CD14-positive monocyte (primary cell): ENCODE measurements around the gene GRIFIN. TPM values are rescaled to one million over a fixed set of nuclear protein-coding genes. Genes with fewer than 3 reads are reported as not detected.

Experiments used
- DNase-seq, 3 donors: peaks; one replicate each; pipeline ENCODE4 v3.0.0-alpha.2; 2011 to 2022
- H2AFZ ChIP-seq: 2 replicates; pipeline ENCODE4 v1.6.0; 2012; ENCODE audit warnings: mild to moderate bottlenecking, low read depth, low read length, inconsistent platforms; ENCODE audit not compliant: insufficient read depth, poor library complexity, severe bottlenecking
- H3K27ac ChIP-seq, 2 donors: 1 replicate in 1 of 2; 2 replicates in 1 of 2; pipeline ENCODE4 v1.5.1; 2012 to 2013; ENCODE audit warnings: low read length in 2 of 2, control low read depth in 1 of 2, inconsistent platforms in 1 of 2, low read depth in 1 of 2, mild to moderate bottlenecking in 1 of 2
- H3K27me3 ChIP-seq, 2 donors: one replicate each; pipeline versions ENCODE4 v1.6.0 to v1.6.1; 2011 to 2013; ENCODE audit warnings: low read length in 2 of 2; ENCODE audit not compliant: control insufficient read depth in 2 of 2, insufficient read depth in 2 of 2
- H3K36me3 ChIP-seq, 2 donors: replicated peaks in 1 of 2; 1 replicate in 1 of 2; 2 replicates in 1 of 2; pipeline versions ENCODE4 v1.5.1 to v1.6.1; 2012 to 2013; ENCODE audit warnings: low read length in 2 of 2, control low read depth in 1 of 2, inconsistent platforms in 1 of 2, mild to moderate bottlenecking in 1 of 2; ENCODE audit not compliant: insufficient read depth in 2 of 2, control insufficient read depth in 1 of 2
- H3K4me1 ChIP-seq, 2 donors: 1 replicate in 1 of 2; 2 replicates in 1 of 2; pipeline versions ENCODE4 v1.5.1 to v1.6.1; 2012 to 2013; ENCODE audit warnings: low read length in 2 of 2, control low read depth in 1 of 2, inconsistent platforms in 1 of 2, mild to moderate bottlenecking in 1 of 2, moderate library complexity in 1 of 2; ENCODE audit not compliant: insufficient read depth in 2 of 2, control insufficient read depth in 1 of 2
- H3K4me2 ChIP-seq: replicated peaks from 2 replicates; pipeline ENCODE3; 2012; ENCODE audit warnings: low read length, moderate library complexity, mild to moderate bottlenecking; ENCODE audit not compliant: poor library complexity, severe bottlenecking; ENCODE audit errors: extremely low read depth
- H3K4me3 ChIP-seq, 3 experiments: fragments of 200-600 bp in 1 of 3; sonication (generic) in 1 of 3; replicated peaks in 1 of 3; 1 replicate in 2 of 3; 2 replicates in 1 of 3; pipeline ENCODE4 v1.5.1; 2011 to 2013; ENCODE audit warnings: low read length in 3 of 3, mild to moderate bottlenecking in 3 of 3, control low read depth in 2 of 3, low read depth in 2 of 3, inconsistent platforms in 1 of 3, moderate library complexity in 1 of 3
- H3K79me2 ChIP-seq: 2 replicates; pipeline ENCODE4 v1.6.0; 2012; ENCODE audit warnings: mild to moderate bottlenecking, control low read depth, inconsistent platforms, low read length, moderate library complexity; ENCODE audit not compliant: insufficient read depth
- H3K9ac ChIP-seq: 2 replicates; pipeline ENCODE4 v1.6.0; 2017; ENCODE audit warnings: low read length, mild to moderate bottlenecking; ENCODE audit not compliant: insufficient read depth, poor library complexity, severe bottlenecking
- H3K9me3 ChIP-seq, 2 donors: replicated peaks in 1 of 2; 1 replicate in 1 of 2; 2 replicates in 1 of 2; pipeline versions ENCODE4 v1.5.1 to v1.6.1; 2012 to 2013; ENCODE audit warnings: low read length in 2 of 2, control low read depth in 1 of 2; ENCODE audit not compliant: control insufficient read depth in 1 of 2, insufficient read depth in 1 of 2
- H4K20me1 ChIP-seq: 2 replicates; pipeline ENCODE4 v1.6.0; 2012; ENCODE audit warnings: mild to moderate bottlenecking, low read length, control low read depth, moderate library complexity; ENCODE audit not compliant: insufficient read depth
- H3K27ac Mint-ChIP-seq, 7 donors: one replicate each; pipeline ENCODE4 v1.8.0; 2020; ENCODE audit warnings: mild to moderate bottlenecking in 7 of 7, mixed read lengths in 7 of 7, moderate library complexity in 6 of 7, inconsistent platforms in 2 of 7
- H3K27me3 Mint-ChIP-seq, 3 donors: one replicate each; pipeline ENCODE4 v1.8.0; 2021 to 2022; ENCODE audit warnings: low read depth in 3 of 3, mild to moderate bottlenecking in 3 of 3, mixed read lengths in 3 of 3, moderate library complexity in 3 of 3, inconsistent platforms in 1 of 3
- H3K36me3 Mint-ChIP-seq, 2 donors: one replicate each; pipeline ENCODE4 v1.8.0; 2020; ENCODE audit warnings: mixed read lengths in 2 of 2, inconsistent platforms in 1 of 2, mild to moderate bottlenecking in 1 of 2
- H3K4me1 Mint-ChIP-seq: one replicate; pipeline ENCODE4 v1.8.0; 2020; ENCODE audit warnings: mild to moderate bottlenecking, mixed read lengths
- H3K4me3 Mint-ChIP-seq, 2 donors: one replicate each; pipeline ENCODE4 v1.8.0; 2020; ENCODE audit warnings: mild to moderate bottlenecking in 2 of 2, mixed read lengths in 2 of 2, moderate library complexity in 1 of 2
- H3K9me3 Mint-ChIP-seq, 7 donors: one replicate each; pipeline ENCODE4 v1.8.0; 2020 to 2022; ENCODE audit warnings: mixed read lengths in 7 of 7, mild to moderate bottlenecking in 6 of 7, moderate library complexity in 6 of 7, inconsistent platforms in 2 of 7
- CTCF ChIP-seq: fragments of 200-600 bp; IDR thresholded peaks from one replicate; pipeline ENCODE4 v1.8.0; 2022; ENCODE audit warnings: antibody characterized with exemption, mild to moderate bottlenecking
- WGBS: methylation state at CpG from one replicate; pipeline ENCODE4 v1.1.5; 2013; ENCODE audit warnings: missing lambda C conversion rate; ENCODE audit not compliant: insufficient coverage; 5-methylcytosine and 5-hydroxymethylcytosine counted together
- intact Hi-C, 2 donors: fragments of 100-400 bp; cut with micrococcal nuclease; formaldehyde crosslinking; loops; one replicate each; pipeline versions ENCODE4 v1.15.0 to v1.15.1; 2023
- polyA plus RNA-seq, 3 donors: library from polyadenylated mRNA; depleted of rRNA in 1 of 3; unstranded in 2 of 3; stranded (reverse) in 1 of 3; fragments of 300-500 nt in 2 of 3; fragments of >200 nt in 1 of 3; fragmentation: Illumina TruSeq in 2 of 3; gene quantifications; 1 replicate in 2 of 3; 2 replicates in 1 of 3; pipeline ENCODE4 v1.2.3, GENCODE V29; 2012 to 2021

GRIFIN gene
- polyA plus RNA-seq, 3 donors: not detected

- no peak for DNase-seq
- 100% methylated on average over 4 of the region's 10 CpGs for WGBS
- Histone ChIP-seq H3K27me3 (no peaks in the 10 kb centered on the region), H3K9me3 (no peaks in the 10 kb centered on the region), H3K79me2 (no peaks in the 10 kb centered on the region), H3K4me1 (peaks cover 0 to 8% of the 10 kb centered on the region in 2 donors), H2AFZ (no peak overlapping the region), H3K36me3 (no peaks in the 10 kb centered on the region), H3K4me2 (no peak overlapping the region), H3K4me3 (no peak overlapping the region), H3K9ac (no peak overlapping the region), H4K20me1 (no peaks in the 10 kb centered on the region), H3K27ac (no peak overlapping the region)
- TF ChIP-seq CTCF: no peak
- intact Hi-C loops: no loop called here
- Mint-ChIP-seq H3K4me3 (no peak overlapping the region), H3K9me3 (peaks cover 0 to 1% (median 0%) of the 10 kb centered on the region in 7 donors), H3K27ac (no peak overlapping the region), H3K4me1 (peaks cover 19% of the 10 kb centered on the region), H3K36me3 (peaks cover 14 to 18% of the 10 kb centered on the region in 2 donors), H3K27me3 (peaks cover 0 to 2% (median 2%) of the 10 kb centered on the region in 3 donors)
Measured at GRCh38 chr7:2445047-2445446, 31.2 kb downstream of the GRIFIN start.

- H3K9me3 ChIP-seq: no peaks in the 10 kb centered on the region
- no CpG with 5 or more reads among the region's 3 CpGs for WGBS
- intact Hi-C loops: no loop called here
- no peak overlapping the region for H3K27ac ChIP-seq
- DNase-seq: no peak
- no peak overlapping the region for H3K27ac Mint-ChIP-seq
- H3K4me1 Mint-ChIP-seq: peaks cover 19% of the 10 kb centered on the region
- no peaks in the 10 kb centered on the region for H3K36me3 ChIP-seq
- H3K9me3 Mint-ChIP-seq: peaks cover 0 to 1% (median 0%) of the 10 kb centered on the region in 7 donors
- no peaks in the 10 kb centered on the region for H3K79me2 ChIP-seq
- peaks cover 0 to 8% of the 10 kb centered on the region in 2 donors for H3K4me1 ChIP-seq
- peaks cover 0 to 2% (median 0%) of the 10 kb centered on the region in 3 donors for H3K27me3 Mint-ChIP-seq
- H3K4me2 ChIP-seq: no peak overlapping the region
- H3K27me3 ChIP-seq: no peaks in the 10 kb centered on the region
- no peaks in the 10 kb centered on the region for H4K20me1 ChIP-seq
- no peak overlapping the region for H3K9ac ChIP-seq
- H3K4me3 Mint-ChIP-seq: no peak overlapping the region
- no peak for TF ChIP-seq CTCF
- peaks cover 16 to 19% of the 10 kb centered on the region in 2 donors for H3K36me3 Mint-ChIP-seq
- H2AFZ ChIP-seq: no peak overlapping the region
- no peak overlapping the region for H3K4me3 ChIP-seq
Measured at GRCh38 chr7:2444476-2444875, 31.7 kb downstream of the GRIFIN start.
